Measurements from ENCODE around the gene KLHL34.

Gene KLHL34

DNA sequence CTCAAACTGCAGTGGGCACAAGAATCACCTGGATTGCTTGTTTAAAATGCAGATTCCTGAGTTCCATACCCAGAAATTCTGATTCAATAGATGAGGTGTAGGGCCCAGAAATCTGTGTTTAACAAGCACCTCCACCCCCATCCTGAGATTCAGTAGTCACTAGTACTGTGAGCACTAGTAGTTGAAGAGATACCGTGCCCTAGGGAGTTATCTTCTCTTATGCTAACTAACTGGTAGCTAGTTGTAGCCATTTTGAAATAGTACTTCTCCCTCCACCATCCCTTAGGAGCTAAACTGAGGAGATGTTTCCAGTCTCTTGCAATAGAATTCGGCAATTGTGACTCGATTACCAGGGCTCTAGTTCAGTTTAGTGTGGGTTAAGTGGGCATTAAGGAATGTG is 18.4 kb downstream of the KLHL34 start:
- Histone ChIP-seq H3K4me3 (no peak overlapping the region), H3K9me3 (ENCODE audit: low read depth, low read length) (no peaks in the 10 kb centered on the region), H3K36me3 (ENCODE audit: insufficient read depth, low read length) (no peaks in the 10 kb centered on the region), H3K9ac (ENCODE audit: insufficient read length) (no peak overlapping the region), H3K27ac (no peak overlapping the region)
- TF ChIP-seq FOXP2 (optimal IDR thresholded peaks at IDR 0.05; ENCODE audit: control extremely low read depth, extremely low read length, insufficient read depth) (no peak), EZH2 (IDR thresholded peaks at IDR 0.05) (no peak), POLR2AphosphoS5 (IDR thresholded peaks at IDR 0.05; ENCODE audit: borderline replicate concordance, low read depth, low read length) (no peak)
- DNase-seq (ENCODE audit: low read depth, low spot score), result no peak

DNA sequence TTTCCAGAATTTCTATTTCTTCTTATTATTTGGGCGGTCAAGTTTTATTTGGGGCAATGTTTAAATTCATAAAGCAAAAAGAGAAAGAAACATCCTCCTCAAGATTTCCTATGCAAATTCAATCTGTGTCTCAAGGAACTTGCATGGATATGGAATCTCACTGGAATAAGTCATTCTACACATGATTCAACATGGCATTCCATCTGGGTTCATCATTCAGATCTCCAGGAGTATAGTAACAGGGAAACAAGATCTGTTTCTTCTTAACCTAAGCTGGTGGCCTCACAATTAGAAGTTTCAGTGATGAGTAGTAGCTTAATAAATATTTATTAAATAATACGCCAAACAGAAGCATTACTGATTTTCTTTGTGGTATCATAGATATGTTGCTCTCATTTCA is 19.8 kb downstream of the KLHL34 start:
- Histone ChIP-seq H3K9ac (ENCODE audit: insufficient read length) (no peak overlapping the region), H3K4me3 (no peak overlapping the region), H3K36me3 (ENCODE audit: insufficient read depth, low read length) (no peaks in the 10 kb centered on the region), H3K27ac (no peak overlapping the region), H3K9me3 (ENCODE audit: low read depth, low read length) (no peaks in the 10 kb centered on the region)
- no peak for DNase-seq (ENCODE audit: low read depth, low spot score)
- TF ChIP-seq FOXP2 (optimal IDR thresholded peaks at IDR 0.05; ENCODE audit: control extremely low read depth, extremely low read length, insufficient read depth), result no peak
- TF ChIP-seq EZH2 (IDR thresholded peaks at IDR 0.05), result no peak
- no peak for TF ChIP-seq POLR2AphosphoS5 (IDR thresholded peaks at IDR 0.05; ENCODE audit: borderline replicate concordance, low read depth, low read length)

DNA sequence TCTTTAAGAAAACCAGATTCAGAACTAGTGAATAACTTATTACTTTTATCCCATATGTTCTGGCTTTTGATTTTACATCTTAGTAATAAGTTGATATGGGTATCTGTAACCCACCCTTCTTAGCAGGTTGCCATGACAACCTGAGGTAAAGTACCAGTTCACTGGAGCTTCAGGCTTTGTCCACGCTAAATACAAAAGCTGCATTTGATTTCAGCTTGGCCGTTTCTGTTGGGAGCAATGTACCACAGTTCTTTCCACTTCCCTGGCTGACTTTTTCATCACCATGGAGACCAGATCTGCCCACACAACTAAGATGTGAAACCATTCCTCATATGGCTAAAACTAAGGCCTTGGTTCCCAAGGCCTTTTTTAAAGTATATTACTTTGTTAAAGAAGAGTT is 26.1 kb downstream of the KLHL34 start:
- no peak for DNase-seq (ENCODE audit: low read depth, low spot score)
- Histone ChIP-seq H3K36me3 (ENCODE audit: insufficient read depth, low read length) (no peaks in the 10 kb centered on the region), H3K27ac (no peak overlapping the region), H3K9me3 (ENCODE audit: low read depth, low read length) (no peaks in the 10 kb centered on the region), H3K9ac (ENCODE audit: insufficient read length) (no peak overlapping the region), H3K4me3 (no peak overlapping the region)
- TF ChIP-seq EZH2 (IDR thresholded peaks at IDR 0.05), result no peak
- TF ChIP-seq POLR2AphosphoS5 (IDR thresholded peaks at IDR 0.05; ENCODE audit: borderline replicate concordance, low read depth, low read length), result no peak
- TF ChIP-seq FOXP2 (optimal IDR thresholded peaks at IDR 0.05; ENCODE audit: control extremely low read depth, extremely low read length, insufficient read depth), result no peak

DNA sequence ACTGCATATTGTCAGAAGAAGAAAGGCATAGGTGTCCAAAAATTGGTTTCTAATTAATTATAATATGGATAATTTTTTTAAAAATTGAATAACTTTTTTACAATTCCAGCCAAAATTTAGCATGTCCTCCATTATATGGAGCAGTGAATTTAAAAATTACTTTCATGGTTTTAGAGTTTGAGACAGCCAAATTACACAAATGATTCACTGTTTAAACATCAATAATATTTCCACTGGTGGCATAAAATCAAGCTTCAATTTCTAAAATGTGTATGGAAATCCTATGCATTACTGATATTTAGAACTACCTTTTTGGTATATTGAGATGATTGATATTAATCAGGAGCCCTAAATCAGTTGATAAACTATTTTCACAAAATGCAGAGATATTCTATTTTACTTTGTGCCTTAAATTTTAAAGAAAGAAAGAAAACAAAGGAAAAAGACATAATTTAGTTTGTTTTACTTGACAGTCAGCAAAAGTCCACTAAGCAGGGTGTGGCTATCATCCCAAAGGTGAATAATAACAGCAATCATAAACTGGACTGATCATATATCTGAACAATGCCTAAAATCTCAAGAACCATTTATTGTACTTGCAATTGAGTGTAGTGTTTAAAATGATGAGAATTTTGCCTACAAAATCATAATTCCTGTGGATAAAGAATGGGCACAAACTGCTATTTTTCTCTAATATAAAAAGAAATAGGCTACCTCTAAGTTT is 34.2 kb downstream of the KLHL34 start:
- DNase-seq (ENCODE audit: low read depth, low spot score), result no peak
- Histone ChIP-seq H3K36me3 (ENCODE audit: insufficient read depth, low read length) (no peaks in the 10 kb centered on the region; the same call in 1 of the 2 replicates), H3K27ac (no peak overlapping the region), H3K4me3 (no peak overlapping the region), H3K9ac (ENCODE audit: insufficient read length) (no peak overlapping the region), H3K9me3 (ENCODE audit: low read depth, low read length) (no peaks in the 10 kb centered on the region)
- TF ChIP-seq EZH2 (IDR thresholded peaks at IDR 0.05) (no peak), FOXP2 (optimal IDR thresholded peaks at IDR 0.05; ENCODE audit: control extremely low read depth, extremely low read length, insufficient read depth) (no peak), POLR2AphosphoS5 (IDR thresholded peaks at IDR 0.05; ENCODE audit: borderline replicate concordance, low read depth, low read length) (no peak)

DNA sequence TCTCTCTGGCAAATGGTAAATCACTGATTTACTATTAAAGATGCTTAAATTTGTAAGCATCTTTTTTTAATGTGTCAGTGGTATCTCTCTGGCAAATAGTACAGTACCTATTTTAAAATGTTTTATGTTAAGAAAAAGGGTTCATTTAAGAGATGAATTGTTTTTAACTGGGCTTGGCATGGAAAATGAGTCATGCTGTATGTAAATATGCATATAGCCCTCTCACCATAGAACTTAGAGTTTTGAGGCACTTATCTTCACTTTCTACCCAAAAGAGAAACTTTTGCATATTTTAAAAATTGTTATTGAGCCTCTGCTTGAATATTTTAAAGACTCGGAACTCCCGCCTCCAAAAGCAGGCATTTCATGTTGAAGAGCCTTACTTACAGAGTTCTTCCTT is 37.9 kb downstream of the KLHL34 start:
- no peak for TF ChIP-seq FOXP2 (optimal IDR thresholded peaks at IDR 0.05; ENCODE audit: control extremely low read depth, extremely low read length, insufficient read depth)
- no peak for TF ChIP-seq POLR2AphosphoS5 (IDR thresholded peaks at IDR 0.05; ENCODE audit: borderline replicate concordance, low read depth, low read length)
- no peak for TF ChIP-seq EZH2 (IDR thresholded peaks at IDR 0.05)
- DNase-seq (ENCODE audit: low read depth, low spot score), result no peak
- H3K9me3 ChIP-seq (ENCODE audit: low read depth, low read length), result no peaks in the 10 kb centered on the region
- H3K4me3 ChIP-seq, result no peak overlapping the region
- H3K27ac ChIP-seq, result no peak overlapping the region
- H3K9ac ChIP-seq (ENCODE audit: insufficient read length), result no peak overlapping the region
- H3K36me3 ChIP-seq (ENCODE audit: insufficient read depth, low read length), result no peaks in the 10 kb centered on the region

DNA sequence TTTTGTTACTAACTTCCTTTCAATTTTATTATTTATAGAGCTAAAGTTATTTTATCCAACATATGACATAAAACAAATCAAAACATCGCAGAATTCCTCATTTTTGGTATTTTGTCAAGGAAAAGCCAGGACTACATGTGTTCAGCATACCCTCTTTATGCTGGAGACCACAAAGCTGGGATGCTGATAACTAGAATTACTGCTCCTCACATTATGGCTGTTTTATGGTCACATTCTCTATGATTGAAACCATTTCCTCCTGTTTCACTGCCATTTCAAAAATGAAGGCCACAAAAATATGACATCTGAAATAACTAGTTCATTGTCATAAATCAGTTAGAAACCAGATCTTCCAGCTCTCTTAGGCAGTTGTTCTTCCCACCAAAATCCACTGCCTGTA is 41.7 kb downstream of the KLHL34 start:
- H3K9me3 ChIP-seq (ENCODE audit: low read depth, low read length), result no peaks in the 10 kb centered on the region
- H3K27ac ChIP-seq, result no peak overlapping the region
- no peaks in the 10 kb centered on the region for H3K36me3 ChIP-seq (ENCODE audit: insufficient read depth, low read length)
- H3K4me3 ChIP-seq, result no peak overlapping the region
- no peak for TF ChIP-seq POLR2AphosphoS5 (IDR thresholded peaks at IDR 0.05; ENCODE audit: borderline replicate concordance, low read depth, low read length)
- no peak for TF ChIP-seq FOXP2 (optimal IDR thresholded peaks at IDR 0.05; ENCODE audit: control extremely low read depth, extremely low read length, insufficient read depth)
- no peak for TF ChIP-seq EZH2 (IDR thresholded peaks at IDR 0.05)
- DNase-seq (ENCODE audit: low read depth, low spot score), result no peak
- H3K9ac ChIP-seq (ENCODE audit: insufficient read length), result no peak overlapping the region

DNA sequence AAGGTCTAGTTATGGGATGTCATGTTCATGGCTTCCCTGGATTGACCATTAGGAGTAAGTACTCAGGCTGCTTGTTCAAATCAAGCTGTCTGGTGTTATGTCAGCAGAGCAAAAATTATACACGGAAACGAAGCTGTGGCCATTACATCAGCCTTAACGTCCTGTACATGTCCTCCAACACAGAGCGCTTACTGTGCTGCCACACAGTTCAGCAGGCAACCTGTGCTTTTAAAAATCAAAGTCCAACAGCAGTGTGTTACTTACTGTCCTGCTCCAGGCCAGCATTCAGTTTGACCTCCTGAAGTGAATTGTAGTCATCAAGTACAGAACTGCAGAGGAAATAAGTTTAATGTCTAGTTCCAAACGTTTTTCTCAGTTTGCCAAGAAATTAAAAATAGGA is 46.0 kb downstream of the KLHL34 start:
- TF ChIP-seq EZH2 (IDR thresholded peaks at IDR 0.05) (no peak), FOXP2 (optimal IDR thresholded peaks at IDR 0.05; ENCODE audit: control extremely low read depth, extremely low read length, insufficient read depth) (no peak), POLR2AphosphoS5 (IDR thresholded peaks at IDR 0.05; ENCODE audit: borderline replicate concordance, low read depth, low read length) (no peak)
- no peak for DNase-seq (ENCODE audit: low read depth, low spot score)
- no peak overlapping the region for H3K4me3 ChIP-seq
- H3K9ac ChIP-seq (ENCODE audit: insufficient read length), result no peak overlapping the region
- peaks cover 15% of the 10 kb centered on the region for H3K36me3 ChIP-seq (ENCODE audit: insufficient read depth, low read length)
- no peaks in the 10 kb centered on the region for H3K9me3 ChIP-seq (ENCODE audit: low read depth, low read length)
- no peak overlapping the region for H3K27ac ChIP-seq

DNA sequence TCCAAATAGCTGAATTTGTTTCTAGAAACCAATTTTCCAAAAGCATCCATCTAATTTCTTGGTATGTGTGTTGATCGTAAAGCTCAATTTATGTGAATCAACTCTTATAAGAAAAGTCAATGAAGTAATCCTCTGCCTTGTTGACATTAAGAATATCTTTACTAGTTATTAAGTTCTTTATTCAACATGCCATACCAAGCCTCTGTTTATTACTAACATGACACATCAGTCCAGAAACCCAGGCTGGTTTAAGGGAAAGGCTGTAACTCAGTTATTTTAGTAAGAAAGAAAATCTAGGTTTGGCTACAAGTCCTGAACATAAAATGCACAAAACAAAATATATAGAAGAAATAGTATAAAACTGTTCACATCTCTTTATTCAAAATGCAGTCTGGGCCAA is 48.0 kb downstream of the KLHL34 start:
- TF ChIP-seq EZH2 (IDR thresholded peaks at IDR 0.05) (no peak), POLR2AphosphoS5 (IDR thresholded peaks at IDR 0.05; ENCODE audit: borderline replicate concordance, low read depth, low read length) (no peak), FOXP2 (optimal IDR thresholded peaks at IDR 0.05; ENCODE audit: control extremely low read depth, extremely low read length, insufficient read depth) (no peak)
- Histone ChIP-seq H3K9me3 (ENCODE audit: low read depth, low read length) (no peaks in the 10 kb centered on the region), H3K27ac (no peak overlapping the region), H3K9ac (ENCODE audit: insufficient read length) (no peak overlapping the region), H3K36me3 (ENCODE audit: insufficient read depth, low read length) (peaks cover 20% of the 10 kb centered on the region), H3K4me3 (no peak overlapping the region)
- no peak for DNase-seq (ENCODE audit: low read depth, low spot score)

DNA sequence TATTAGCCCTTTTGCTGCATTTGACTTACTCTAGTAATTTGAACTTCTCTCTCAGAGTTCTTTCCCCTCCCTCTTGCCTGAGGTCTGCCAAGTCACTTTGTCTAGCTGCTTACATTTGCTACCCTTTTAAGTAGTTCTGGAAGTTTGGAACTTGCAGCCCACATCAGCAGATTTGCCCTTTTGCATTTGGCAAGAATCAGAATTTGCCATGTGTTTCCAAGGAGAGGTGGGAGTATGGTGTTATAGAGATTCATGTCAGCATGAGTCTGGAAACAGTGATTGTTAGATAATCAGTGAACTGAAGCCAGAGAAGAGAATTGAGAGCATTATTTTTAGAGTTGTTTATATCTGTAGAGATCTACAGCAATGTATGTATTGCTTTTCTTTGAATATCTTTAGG is 52.1 kb downstream of the KLHL34 start:
- no peak overlapping the region for H3K4me3 ChIP-seq

More for the DNA sequence above, 52.1 kb downstream of the KLHL34 start:
- Histone ChIP-seq H3K9ac (ENCODE audit: insufficient read length) (no peak overlapping the region), H3K36me3 (ENCODE audit: insufficient read depth, low read length) (peaks cover 28% of the 10 kb centered on the region), H3K27ac (no peak overlapping the region), H3K9me3 (ENCODE audit: low read depth, low read length) (no peaks in the 10 kb centered on the region)
- no peak for TF ChIP-seq EZH2 (IDR thresholded peaks at IDR 0.05)
- TF ChIP-seq FOXP2 (optimal IDR thresholded peaks at IDR 0.05; ENCODE audit: control extremely low read depth, extremely low read length, insufficient read depth), result no peak
- TF ChIP-seq POLR2AphosphoS5 (IDR thresholded peaks at IDR 0.05; ENCODE audit: borderline replicate concordance, low read depth, low read length), result no peak
- no peak for DNase-seq (ENCODE audit: low read depth, low spot score)

Data from SK-N-MC (cell line).